ENCODE measurements around the gene POLR1A.

POLR1A gene

DNA sequence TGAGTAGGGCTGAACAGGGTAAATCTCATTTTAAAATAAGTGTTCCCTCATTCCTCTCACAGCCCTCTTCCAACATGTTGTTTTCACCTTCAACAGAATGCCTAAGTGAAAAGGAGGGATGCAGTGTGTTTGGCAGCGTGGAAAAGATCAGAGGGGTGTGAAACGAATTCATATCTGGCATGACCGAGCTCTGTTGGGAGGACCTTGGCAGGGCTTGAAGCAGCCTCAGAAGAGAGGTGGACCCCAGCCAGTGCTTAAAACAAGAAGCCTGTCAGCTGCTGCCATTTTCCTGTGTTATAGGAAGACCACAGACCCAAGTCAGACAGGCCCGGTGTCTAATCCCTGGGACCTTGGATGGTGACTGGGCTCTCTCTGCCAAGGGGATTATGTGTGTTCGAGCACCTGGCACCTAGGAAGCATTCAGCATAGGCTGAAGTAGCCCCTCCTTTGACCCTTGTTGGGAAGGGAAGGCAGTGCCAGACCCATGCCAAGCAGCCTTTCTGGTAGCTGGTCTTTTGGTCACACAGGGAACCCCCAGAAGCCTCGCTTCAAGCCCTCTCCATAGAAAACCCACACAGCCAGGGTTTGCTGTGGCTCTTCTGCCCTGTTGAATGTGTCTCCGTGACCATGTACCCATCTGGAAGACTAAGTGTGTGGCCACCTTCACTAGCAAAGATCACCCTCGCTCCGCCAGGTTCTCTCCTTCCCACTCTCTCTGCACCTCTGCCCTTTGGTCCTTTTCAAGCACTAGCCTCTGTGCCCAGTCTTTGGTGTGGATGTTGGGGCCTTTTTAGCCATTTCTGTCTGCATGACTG lies 129.4 kb downstream of the POLR1A start:
- no peak for DNase-seq (ENCODE audit: low spot score)

GRCh38 chr2:85975581-85975980 lies 130.1 kb downstream of the POLR1A start:
- no peak for DNase-seq (ENCODE audit: low spot score)

GRCh38 chr2:85974390-85974789 lies 131.3 kb downstream of the POLR1A start:
- no peak for DNase-seq (ENCODE audit: low spot score)

DNA sequence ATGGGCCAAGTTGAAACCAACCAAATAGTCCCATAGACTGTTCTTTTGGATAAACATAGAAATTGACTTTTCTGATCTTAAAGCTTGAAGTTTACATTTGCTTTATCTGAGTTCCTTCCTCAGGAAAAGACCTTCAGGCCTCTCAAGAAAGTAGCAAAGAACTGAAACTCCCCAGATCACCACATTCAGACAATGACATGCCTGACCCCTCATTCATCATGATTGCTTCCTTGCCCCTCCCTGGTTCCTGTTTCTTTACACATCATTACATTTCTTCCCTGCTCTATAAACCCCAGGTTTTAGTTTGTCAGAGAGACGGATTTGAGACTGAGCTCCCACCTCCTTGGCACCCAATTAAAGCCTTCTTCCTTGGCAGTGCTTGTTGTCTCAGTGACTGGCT lies 133.3 kb downstream of the POLR1A start:
- no peak for DNase-seq (ENCODE audit: low spot score)

DNA sequence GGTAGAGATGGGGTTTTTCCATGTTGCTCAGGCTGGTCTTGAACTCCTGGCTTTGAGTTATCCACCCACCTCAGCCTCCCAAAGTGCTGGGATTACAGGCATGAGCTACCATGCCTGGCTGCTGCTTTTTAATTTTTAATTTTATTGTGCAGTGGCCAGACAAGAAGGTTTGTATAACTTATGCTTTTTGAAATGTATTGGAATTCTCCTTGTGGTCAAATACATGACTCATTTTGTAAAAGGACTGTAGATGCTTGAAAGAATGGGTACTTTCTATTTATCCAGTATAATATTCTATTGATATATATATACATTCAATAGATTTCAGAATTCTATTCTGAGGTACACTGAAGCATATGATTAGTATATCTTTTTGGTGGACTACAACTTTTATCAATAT lies 134.3 kb downstream of the POLR1A start:
- peak; percentile 52 for DNase-seq (ENCODE audit: low spot score)

Data from GM03348 (cell line).